Gastroesophageal sphincter (tissue), 4 donors: ENCODE results near the gene PXMP2. TPM values are rescaled to one million over a fixed set of nuclear protein-coding genes. Genes with fewer than 3 reads are reported as not detected.
A peak's percentile ranks its signal among the peaks of the same experiment; 100 is the strongest.

ENCODE experiments used
- ATAC-seq: fragments of 150-250 bp; one replicate; pipeline ENCODE4 v1.9.1; 2016; ENCODE audit warnings: mild to moderate bottlenecking, moderate library complexity
- H3K27ac ChIP-seq, 4 donors: fragments of 200-600 bp; sonication (generic) in 3 of 4; 1 replicate in 3 of 4; 2 replicates in 1 of 4; pipeline ENCODE4 v1.5.1; 2016 to 2019
- H3K27me3 ChIP-seq: fragments of 200-600 bp; sonication (generic); one replicate; pipeline ENCODE4 v1.5.1; 2019
- H3K36me3 ChIP-seq, 2 donors: fragments of 200-600 bp; sonication (generic); one replicate each; pipeline ENCODE4 v1.5.1; 2019; ENCODE audit warnings: control low read depth in 1 of 2
- H3K4me1 ChIP-seq, 3 donors: fragments of 200-600 bp; sonication (generic); 1 replicate in 2 of 3; 2 replicates in 1 of 3; pipeline ENCODE4 v1.5.1; 2016 to 2019; ENCODE audit warnings: control low read depth in 2 of 3
- H3K4me3 ChIP-seq, 2 donors: fragments of 200-600 bp; sonication (generic); one replicate each; pipeline ENCODE4 v1.5.1; 2019; ENCODE audit warnings: mild to moderate bottlenecking in 1 of 2, moderate library complexity in 1 of 2
- H3K9me3 ChIP-seq, 3 donors: fragments of 200-600 bp; sonication (generic); one replicate each; pipeline ENCODE4 v1.5.1; 2017 to 2019; ENCODE audit warnings: control low read depth in 2 of 3
- CTCF ChIP-seq, 4 experiments: fragments of 200-600 bp in 2 of 4; fragments of 450-650 bp in 2 of 4; sonication (generic) in 1 of 4; IDR thresholded peaks; one replicate each; pipeline ENCODE4 v1.5.1; 2017 to 2019; ENCODE audit warnings: antibody characterized with exemption in 4 of 4, mild to moderate bottlenecking in 2 of 4, moderate library complexity in 2 of 4
- EP300 ChIP-seq: sonication (generic); formaldehyde crosslinking; IDR thresholded peaks from one replicate; pipeline ENCODE4 v1.6.1; 2017; ENCODE audit warnings: antibody characterized with exemption, mild to moderate bottlenecking
- POLR2A ChIP-seq, 2 donors: fragments of 450-650 bp; IDR thresholded peaks; one replicate each; pipeline ENCODE4 v1.6.1; 2017; ENCODE audit warnings: antibody characterized with exemption in 2 of 2, mild to moderate bottlenecking in 2 of 2, moderate library complexity in 1 of 2
- POLR2AphosphoS5 ChIP-seq: sonication (generic); formaldehyde crosslinking; IDR thresholded peaks from one replicate; pipeline ENCODE4 v1.6.1; 2017; ENCODE audit warnings: antibody characterized with exemption
- WGBS, 2 donors: methylation state at CpG; one replicate each; pipeline ENCODE4 v1.1.5; 2018; ENCODE audit warnings: low coverage in 1 of 2; 5-methylcytosine and 5-hydroxymethylcytosine counted together
- total RNA-seq, 4 donors: library from RNA; depleted of rRNA; stranded (reverse); fragments of >200 nt; gene quantifications; one replicate each; pipeline ENCODE4 v1.1.0, GENCODE V29; 2016

The PXMP2 gene
- total RNA-seq, 4 donors from 2014 or later, result 31.9 to 68.8 (median 55.4) TPM

GRCh38 chr12:132717011-132717410, 29.6 kb downstream of the PXMP2 start:
- Histone ChIP-seq H3K36me3 (peaks cover 0 to 75% of the 10 kb centered on the region in 2 donors), H3K4me1 (peaks cover 0 to 16% (median 0%) of the 10 kb centered on the region in 3 donors), H3K9me3 (no peaks in the 10 kb centered on the region), H3K27me3 (no peaks in the 10 kb centered on the region), H3K4me3 (no peak overlapping the region), H3K27ac (no peak overlapping the region)
- WGBS, 2 donors, result 100% methylated on average over 1 of the region's 17 CpGs; no CpG with 5 or more reads in 1 of the 2 donors
- no peak for ATAC-seq
- TF ChIP-seq POLR2A (IDR thresholded peaks at IDR 0.05), result no peak

- Histone ChIP-seq H3K9me3 (no peaks in the 10 kb centered on the region), H3K27me3 (no peaks in the 10 kb centered on the region), H3K36me3 (peaks cover 0 to 83% of the 10 kb centered on the region in 2 donors), H3K27ac (no peak overlapping the region), H3K4me1 (peaks cover 0 to 9% (median 0%) of the 10 kb centered on the region in 3 donors), H3K4me3 (no peak overlapping the region)
- 98% methylated on average over 11 of the region's 61 CpGs; no CpG with 5 or more reads in 1 of the 2 donors for WGBS, 2 donors
- no peak for ATAC-seq
- TF ChIP-seq CTCF (IDR thresholded peaks at IDR 0.05) (no peak), POLR2A (IDR thresholded peaks at IDR 0.05) (no peak), EP300 (no peak), POLR2AphosphoS5 (no peak)
Observed at GRCh38 chr12:132717531-132718387, 30.4 kb downstream of the PXMP2 start.

GRCh38 chr12:132718644-132719043, 31.3 kb downstream of the PXMP2 start:
- H3K36me3 ChIP-seq, result peaks cover 0 to 92% of the 10 kb centered on the region in 2 donors
- 72 to 83% methylated on average over 10 to 11 of the region's 21 CpGs for WGBS, 2 donors
- no peaks in the 10 kb centered on the region for H3K4me1 ChIP-seq
- no peak overlapping the region for H3K4me3 ChIP-seq
- H3K27ac ChIP-seq, result no peak overlapping the region
- no peak for TF ChIP-seq POLR2AphosphoS5
- TF ChIP-seq EP300, result no peak
- no peak for TF ChIP-seq CTCF (IDR thresholded peaks at IDR 0.05)
- TF ChIP-seq POLR2A (IDR thresholded peaks at IDR 0.05), result no peak
- ATAC-seq, result no peak
- H3K9me3 ChIP-seq, result no peaks in the 10 kb centered on the region
- no peaks in the 10 kb centered on the region for H3K27me3 ChIP-seq

GRCh38 chr12:132719141-132719953, 32.0 kb downstream of the PXMP2 start:
- no peaks in the 10 kb centered on the region for H3K27me3 ChIP-seq
- no peak overlapping the region for H3K4me3 ChIP-seq
- no peak for ATAC-seq
- 85 to 94% methylated on average over 4 to 18 of the region's 31 CpGs for WGBS, 2 donors
- H3K27ac ChIP-seq, result no peak overlapping the region
- no peaks in the 10 kb centered on the region for H3K4me1 ChIP-seq
- peaks cover 0 to 97% of the 10 kb centered on the region in 2 donors for H3K36me3 ChIP-seq
- no peaks in the 10 kb centered on the region for H3K9me3 ChIP-seq
- peak in 1 of 2 donors; percentile 5 for TF ChIP-seq POLR2A (IDR thresholded peaks at IDR 0.05)
- TF ChIP-seq CTCF (IDR thresholded peaks at IDR 0.05), result no peak
- no peak for TF ChIP-seq EP300
- no peak for TF ChIP-seq POLR2AphosphoS5

GRCh38 chr12:132719954-132720324, 32.6 kb downstream of the PXMP2 start:
- Histone ChIP-seq H3K9me3 (no peaks in the 10 kb centered on the region), H3K27me3 (no peaks in the 10 kb centered on the region), H3K4me3 (no peak overlapping the region), H3K27ac (no peak overlapping the region), H3K36me3 (peaks cover 0 to 97% of the 10 kb centered on the region in 2 donors), H3K4me1 (no peaks in the 10 kb centered on the region)
- WGBS, 2 donors, result 82 to 100% methylated on average over 1 to 11 of the region's 12 CpGs
- no peak for ATAC-seq
- no peak for TF ChIP-seq POLR2AphosphoS5
- TF ChIP-seq CTCF (IDR thresholded peaks at IDR 0.05), result no peak
- no peak for TF ChIP-seq POLR2A (IDR thresholded peaks at IDR 0.05)
- TF ChIP-seq EP300, result no peak
